AG08395 (cell line): ENCODE data around the gene ZC3H7A.
"Not testable (repeated sequence)": the region's sequence is repeated elsewhere in the genome, so short reads cannot be mapped to it uniquely, and the experiment has no call there.

Experiments used
- DNase-seq: peaks from one replicate; pipeline ENCODE4 v3.0.0; 2012; ENCODE audit warnings: mixed read lengths, low spot score

Gene ZC3H7A

DNA sequence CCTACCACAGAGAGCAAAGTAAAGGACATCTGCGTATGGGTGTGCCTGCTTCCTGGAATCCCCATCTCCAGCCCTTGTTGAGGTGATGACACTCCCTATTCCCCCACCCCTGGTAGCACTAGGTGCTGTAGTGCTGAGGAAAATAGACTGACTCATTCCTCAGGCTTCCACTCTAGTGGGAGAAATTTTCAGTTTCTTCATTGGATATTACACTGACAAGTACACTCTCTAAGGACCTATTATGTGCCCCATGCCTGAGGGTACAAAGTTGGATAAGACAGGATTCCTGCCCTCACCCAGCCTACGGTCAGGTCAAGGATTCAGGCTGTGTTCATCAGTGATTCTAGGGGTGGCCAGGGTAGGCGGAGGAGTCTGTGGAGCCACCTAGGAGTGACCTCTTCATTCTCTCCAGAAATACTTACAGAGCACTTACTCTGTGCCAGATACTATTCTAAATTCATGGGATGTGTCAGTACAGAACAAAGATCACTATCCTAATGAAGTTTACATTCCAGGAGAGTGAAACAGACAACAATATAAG lies 4.5 kb upstream of the ZC3H7A start:
- DNase-seq: peak; percentile 27

DNA sequence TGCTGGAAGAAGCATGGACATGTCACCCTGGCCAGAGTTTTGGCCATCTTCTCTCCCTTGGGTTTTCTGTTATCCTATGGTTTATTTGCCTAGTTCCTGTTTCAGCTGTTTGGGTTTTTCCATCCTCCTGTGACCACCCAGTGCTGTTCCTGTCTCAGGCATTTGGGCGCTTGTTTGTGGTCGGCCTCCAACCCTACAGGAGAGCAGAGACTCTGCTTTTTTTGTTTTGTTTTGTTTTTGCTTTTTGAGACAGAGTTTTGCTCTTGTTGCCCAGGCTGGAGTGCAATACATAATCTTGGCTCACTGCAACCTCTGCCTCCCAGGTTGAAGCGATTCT lies 3.3 kb upstream of the ZC3H7A start:
- DNase-seq: no peak

DNA sequence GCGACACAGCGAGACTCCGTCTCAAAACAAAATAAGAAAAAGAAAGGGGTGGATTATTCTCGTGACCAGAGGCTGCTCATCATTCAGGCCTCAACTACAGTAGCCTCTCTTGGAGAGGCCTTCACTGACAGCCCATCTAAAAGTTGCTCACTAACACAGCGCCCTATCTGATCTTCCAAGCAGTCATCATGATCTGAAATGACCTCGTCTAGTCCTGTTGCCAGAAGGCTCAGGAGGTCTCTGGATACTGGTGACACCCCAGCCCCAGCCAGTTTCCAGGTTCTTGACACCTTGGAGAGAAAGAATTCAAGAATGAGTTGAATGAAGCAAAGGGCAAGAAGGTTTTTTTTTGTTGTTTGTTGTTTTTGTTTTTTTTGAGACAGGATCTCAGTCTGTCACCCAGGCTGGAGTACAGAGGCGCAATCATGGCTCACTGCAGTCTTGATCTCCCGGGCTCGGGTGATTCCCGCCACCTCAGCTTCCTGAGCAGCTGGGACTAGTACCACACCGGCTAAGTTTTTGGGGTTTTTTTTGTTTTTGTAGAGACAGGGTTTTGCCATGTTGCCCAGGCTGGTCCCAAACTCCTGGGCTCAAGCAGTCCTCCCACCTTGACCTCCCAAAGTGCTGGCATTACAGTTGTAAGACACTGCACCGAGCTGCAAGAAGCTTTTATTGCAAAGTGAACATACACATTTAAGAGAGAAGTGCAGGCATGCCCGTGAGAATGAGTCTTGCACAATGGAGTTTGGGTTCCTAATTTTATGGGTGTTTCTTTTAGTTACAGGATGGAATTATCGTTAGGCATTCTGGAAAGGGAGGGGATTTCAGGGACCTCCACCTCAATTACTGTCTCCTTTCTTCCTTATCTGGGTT lies 2.7 kb upstream of the ZC3H7A start:
- DNase-seq: no peak

DNA sequence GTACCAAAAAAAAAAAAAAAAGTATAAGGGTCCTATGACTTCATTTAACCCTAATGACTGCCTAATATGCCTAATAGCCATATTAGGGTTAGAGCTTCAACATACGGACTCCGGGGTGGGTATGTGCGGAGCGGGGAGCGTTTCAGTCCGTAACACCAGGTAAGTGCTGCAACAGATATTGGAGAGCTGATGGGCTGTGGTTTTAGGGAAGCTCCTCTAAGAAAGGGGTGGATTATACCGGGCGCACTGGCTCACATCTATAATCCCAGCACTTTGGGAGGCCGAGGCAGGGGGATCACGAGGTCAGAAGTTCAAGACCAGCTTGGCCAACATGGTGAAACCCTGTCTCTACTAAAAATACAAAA lies 1.9 kb upstream of the ZC3H7A start:
- DNase-seq: no peak

DNA sequence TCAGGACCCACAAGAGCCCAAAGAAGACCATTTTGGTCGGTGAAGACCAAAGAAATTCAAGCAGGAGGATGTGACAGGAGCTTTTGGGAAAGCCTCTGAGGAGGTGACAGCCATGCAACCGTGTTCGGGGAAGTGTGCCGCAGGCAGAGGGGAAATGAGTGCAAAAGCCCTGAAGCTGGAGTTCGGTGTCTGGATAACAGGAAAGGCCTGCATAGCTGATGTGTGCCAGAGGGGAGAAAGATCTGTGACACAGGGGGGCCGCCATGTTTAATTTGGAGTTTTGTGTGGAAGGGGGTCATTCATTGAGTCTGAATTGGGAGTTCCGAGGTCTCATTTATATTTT lies 870 bp upstream of the ZC3H7A start:
- no peak for DNase-seq

DNA sequence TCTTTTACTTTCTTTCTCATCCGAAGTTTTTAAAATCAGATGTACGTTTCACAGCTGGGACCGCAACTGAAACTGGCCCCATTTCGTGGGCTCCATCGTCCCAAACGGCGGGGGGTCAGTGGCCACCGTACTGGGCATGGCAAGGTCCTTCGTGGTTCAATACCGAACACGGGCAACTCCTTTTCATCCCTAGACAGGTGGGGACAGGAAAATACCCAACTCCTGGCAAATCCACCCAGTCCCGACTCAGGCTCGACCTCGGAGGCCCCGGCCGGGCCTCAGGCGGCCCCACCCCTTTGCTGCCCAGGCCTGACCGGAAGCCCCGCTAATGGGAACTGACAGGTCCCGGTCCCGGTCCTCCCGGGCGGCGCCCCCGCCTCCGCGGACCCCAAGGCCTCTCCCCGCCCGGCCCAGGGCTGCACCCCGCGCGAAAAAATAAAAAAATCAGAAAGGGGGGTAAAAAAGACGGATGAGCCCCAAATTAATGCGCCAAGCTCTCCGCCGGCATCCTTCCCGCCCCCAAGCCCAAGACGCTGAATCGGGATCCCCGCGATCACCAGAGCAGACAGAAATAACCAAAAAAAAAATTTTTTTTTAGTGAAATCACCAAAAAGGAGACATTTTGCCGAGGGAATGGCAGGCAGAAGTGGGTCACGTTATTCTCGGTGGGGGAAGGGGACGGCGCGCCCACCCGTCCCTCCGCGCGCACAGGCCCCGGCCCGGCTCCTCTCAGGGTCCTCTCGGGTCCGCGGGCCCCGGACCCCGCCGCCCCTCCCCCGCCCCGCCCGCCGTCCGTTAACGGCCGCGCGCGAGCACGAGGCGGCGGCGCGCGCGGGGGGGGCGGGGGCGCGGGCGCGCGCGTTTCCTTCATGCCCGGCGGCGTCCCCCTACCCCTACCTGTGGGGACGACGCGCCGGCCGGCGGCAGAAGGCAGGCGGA lies 562 bp downstream of the ZC3H7A start:
- peak; percentile 56 for DNase-seq

DNA sequence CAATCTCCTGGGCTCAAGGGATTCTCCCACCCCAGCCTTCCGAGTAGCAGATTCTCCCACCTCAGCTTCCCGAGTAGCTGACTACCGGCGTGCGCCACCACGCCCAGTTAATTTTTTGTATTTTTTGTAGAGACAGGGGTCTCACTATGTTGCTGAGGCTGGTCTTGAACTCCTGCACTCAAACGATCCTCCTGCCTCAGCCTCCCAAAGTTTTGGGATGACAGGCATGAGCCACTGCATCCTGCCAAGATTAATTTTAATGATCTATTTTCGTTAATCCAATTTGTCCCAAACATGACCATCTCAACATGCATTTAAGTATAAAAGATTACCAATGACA lies 1.2 kb downstream of the ZC3H7A start:
- no peak for DNase-seq

DNA sequence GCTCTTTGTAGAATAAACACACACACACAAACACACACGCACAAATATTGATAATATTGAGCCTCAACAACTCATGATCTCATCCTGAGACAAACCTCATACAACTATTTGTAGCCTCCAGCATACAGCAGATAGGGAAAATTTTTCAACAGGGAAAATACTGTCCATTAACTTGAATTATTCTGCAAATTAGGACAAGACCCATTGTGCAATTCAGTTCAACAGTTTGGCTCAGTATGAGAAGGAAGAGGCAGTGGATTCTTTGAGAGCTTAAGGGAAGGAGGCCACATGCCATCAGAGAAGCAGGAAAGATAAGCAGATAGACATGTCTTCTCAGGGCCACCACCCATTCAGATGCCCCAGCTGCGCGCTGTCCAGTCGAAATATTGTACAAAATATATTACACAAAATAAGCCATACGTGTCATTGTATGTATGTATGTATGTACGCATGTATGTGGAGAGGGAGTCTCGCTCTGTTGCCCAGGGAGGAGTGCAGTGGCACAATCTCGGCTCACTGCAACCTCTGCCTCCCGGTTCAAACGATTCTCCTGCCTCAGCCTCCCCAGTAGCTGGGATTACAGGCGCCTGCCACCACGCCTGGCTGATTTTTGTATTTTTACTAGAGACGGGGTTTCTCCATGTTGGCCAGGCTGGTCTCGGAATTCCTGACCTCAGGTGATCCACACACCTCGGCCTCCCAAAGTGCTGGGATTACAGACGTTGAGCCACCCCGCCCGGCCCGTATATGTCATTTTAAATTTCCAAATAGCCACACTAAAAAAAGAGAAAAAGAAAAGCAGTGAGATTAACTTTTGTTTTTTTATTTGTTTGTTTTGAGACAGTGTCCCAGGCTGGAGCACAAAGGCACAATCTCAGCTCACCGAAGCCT lies 1.8 kb downstream of the ZC3H7A start:
- DNase-seq: peak; percentile 29

DNA sequence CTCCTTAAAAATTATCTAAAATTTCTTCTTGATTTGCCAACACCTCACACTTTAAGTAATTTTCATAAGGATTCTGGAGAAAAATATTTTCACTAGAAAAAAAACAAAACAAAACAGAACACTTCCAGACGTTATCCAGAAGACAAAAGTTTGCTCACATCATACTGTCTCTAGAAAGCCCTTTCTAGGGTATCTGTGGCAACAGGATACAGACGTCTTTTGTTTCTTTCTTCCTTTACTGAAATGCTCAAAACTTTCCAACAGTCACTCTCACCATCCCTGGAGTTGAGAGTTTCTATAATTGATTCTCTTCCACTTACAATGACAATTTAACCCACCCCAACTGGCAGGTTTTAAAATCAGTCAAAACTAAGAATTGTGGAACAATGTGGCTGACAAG lies 2.6 kb downstream of the ZC3H7A start:
- no peak for DNase-seq

DNA sequence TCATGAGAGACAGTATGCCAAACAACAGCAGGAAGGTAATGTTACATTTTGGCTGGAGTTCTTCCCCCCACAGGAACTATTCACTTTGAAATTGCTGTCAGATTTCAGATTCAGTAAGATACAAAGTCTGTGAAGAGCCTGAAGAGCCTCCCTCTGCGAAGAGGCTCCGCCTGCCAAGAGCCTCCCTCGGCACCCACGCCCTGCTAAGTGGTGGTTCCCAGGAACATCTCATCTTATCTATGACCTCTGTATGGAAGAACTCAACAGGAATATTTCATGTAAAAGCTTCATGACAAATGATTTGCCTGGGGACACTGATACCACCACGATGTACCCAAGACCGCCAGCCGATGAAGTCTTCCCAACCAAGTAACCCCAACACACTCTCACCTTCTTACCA lies 3.2 kb downstream of the ZC3H7A start:
- DNase-seq: no peak

DNA sequence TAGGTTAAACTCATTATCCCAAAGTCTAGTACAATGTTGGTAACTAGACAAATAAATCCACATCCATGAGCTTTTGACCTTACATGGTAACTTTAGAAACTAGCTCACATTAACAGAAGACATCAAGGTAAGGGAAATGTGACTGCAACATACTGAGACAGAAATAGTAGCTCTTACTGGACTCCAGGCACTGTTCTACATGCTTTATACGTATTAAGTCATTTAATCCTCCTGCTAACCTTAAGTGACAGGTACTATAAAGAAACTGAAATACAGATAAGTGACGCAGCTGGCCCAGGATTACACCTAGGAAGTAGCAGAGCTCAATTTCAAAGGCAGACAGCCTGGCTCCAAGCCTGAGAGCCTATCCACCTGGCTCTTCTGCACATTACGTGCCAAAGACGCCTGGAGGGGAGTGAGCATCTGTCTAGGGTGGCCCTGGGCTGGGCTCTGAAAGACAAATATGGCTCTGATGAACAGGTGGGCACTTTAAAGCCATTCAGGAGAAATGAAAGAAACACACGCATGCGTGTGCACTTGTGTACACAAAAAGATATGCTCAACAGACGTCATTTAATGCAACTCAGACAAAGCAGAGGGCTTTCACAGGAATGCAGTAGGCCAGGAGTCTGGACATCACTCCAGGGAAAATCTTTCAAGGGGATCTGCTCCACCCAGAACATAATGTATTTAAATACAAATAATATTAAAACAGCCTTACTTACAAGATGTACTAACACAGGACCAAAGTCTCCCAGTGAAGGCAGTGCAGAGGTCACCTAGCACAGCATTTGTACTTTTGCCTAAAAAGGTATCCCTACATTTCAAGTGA lies 4.4 kb downstream of the ZC3H7A start:
- no peak for DNase-seq

DNA sequence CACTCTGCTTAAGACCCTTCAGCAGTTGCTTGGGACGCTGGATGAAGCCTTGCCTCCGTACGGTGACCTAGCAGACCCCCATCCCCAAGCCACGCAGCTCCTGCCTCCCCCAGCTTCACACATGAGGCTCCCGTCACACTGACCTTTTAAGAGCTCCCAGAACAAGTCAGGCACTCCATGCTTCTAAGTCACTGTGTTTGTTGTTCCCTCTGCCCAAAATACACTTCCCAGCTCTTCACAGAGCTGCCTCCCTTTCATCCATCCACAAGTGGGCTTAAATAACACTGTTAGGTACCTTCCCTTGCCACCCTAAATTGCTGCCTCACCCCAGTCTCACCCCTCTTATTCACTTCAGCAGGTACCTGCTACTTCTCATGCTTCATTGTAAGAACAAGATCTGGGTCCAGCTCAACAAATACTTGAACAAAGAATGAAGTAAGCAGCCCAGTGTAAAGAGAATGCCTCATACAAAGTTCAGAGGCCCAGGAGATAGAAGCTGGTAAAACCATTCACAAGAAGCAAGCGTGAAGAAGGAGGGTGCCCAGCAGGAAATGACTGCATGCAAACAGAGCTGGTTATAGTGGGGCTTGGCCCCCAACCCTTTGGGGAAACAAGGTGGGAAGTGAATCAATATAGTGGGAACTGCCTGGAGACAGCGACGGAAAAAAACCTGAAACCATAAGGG lies 5.8 kb downstream of the ZC3H7A start:
- DNase-seq: no peak

DNA sequence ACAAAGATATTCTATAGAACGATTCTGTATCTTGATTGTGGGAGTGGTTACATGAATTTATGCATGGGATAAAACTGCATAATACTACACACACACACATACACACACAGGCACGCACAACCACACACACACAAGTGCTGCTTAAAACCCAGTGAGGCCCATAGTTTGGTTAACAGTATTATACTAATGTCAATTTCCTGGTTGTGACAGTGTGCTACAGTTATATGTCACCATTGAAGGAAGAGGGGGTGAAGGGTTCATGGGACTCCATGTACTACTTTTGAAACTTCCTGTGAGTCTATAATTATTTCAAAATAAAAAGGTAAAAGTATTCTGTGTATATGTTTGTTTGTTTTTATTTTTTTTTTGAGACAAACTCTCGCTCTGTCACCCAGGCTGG lies 8.1 kb downstream of the ZC3H7A start:
- DNase-seq: no peak

DNA sequence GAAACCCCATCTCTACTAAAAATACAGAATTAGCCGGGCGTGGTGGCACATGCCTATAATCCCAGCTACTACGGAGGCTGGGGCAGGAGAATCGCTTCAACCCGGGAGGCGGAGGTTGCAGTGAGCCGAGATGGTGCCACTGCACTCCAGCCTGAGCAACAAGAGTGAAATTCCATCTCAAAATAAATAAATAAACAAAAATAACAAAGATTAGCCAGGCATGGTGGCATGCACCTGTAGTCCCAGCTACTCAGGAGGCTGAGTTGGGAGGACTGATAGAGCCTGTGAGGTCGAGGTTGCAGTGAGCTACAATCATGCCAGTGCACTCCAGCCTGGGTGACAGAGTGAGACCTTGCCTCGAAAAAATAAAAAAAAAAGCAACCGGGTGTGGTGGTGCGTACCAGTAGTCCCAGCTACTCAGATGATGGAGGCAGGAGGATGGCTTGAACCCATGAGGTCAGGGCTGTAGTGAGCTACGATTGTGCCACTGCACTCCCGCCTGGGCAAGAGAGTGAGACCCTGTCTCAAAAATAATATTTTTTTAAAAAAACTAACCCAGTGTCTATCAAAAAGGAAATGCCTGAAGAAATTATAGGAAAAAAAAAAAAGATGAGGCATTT lies 12.0 kb downstream of the ZC3H7A start:
- DNase-seq: not testable (repeated sequence)

DNA sequence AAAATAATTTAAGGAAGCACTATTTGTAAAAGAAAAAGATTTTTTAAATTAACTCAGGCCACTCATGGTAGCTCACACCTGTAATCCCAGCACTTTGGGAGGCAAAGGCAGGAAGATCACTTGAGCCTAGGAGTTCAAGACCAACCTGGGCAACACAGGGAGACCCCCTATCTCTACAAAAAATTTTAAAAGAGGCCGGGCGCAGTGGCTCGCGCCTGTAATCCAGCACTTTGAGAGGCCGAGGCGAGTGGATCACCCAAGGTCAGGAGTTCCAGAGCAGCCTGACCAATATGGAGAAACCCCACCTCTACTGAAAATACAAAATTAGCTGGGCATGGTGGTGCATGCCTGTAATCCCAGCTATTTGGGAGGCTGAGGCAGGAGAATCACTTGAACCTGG lies 12.7 kb downstream of the ZC3H7A start:
- DNase-seq: not testable (repeated sequence)

DNA sequence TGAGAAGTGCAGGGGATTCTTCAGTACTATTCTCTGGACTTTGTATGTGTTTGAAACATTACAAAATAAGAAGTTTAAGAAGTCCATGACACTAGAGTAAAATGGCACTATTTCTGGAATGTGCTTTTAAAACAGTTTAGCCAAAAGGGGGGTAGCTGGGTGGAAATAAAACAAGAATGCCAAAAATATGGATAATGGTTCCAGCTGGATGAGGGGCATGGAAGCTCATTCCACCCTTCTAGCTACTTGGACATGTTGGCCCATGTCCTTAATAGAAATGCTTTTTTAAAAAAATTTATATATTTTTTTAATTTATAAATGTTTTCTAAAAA lies 13.1 kb downstream of the ZC3H7A start:
- DNase-seq: peak; percentile 27

DNA sequence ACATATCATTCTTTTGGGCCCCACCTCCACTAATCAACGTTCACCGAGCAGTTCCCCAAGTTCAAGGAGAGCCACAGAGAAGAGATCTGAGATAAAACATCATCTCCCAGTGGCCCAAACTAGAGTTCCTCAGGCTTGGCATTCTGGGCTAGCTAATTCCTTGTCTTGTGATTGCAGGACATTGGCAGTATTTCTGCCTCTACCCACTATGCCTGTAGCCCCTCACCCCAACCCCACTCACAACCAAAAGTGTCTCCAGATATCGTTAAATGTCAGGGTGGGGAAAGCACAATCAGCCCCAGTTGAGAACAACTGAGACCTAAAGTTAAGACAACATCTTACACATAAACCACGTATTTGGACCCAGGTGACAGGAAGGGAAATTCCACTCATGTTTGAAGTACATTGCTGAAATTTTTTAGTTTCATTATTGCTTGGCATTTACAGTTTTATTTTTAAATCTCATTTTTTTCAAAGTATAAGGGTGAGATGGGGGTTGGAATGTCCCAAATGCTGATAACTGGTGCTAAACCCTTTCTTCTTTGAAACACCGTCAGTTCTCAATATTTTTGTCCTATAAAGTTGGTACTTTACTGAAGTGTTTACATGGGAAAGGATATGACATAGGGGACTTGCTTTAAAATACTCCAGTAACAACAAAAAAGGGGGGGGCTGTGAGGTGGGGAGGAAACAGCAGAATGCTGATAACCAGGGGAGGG lies 13.6 kb downstream of the ZC3H7A start:
- DNase-seq: peak; percentile 16

DNA sequence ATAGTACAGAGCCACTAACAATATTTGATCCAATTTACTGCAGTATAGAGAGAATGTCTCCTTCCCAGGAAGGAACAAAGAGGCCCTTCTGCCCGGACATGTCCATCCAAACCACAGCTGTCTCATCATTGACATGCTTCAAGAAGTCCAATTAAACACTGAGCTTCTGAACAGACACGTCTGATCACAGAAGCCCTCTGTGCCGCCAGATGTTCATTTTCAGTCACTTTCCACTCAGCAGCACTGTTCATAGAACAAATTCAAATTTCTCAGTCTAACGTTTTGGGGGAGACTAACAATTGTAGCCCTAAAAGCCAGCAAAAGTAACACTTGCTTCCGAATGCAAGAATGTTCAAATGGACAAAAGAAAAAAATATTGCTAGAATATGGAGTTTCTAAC lies 15.3 kb downstream of the ZC3H7A start:
- peak; percentile 12 for DNase-seq

DNA sequence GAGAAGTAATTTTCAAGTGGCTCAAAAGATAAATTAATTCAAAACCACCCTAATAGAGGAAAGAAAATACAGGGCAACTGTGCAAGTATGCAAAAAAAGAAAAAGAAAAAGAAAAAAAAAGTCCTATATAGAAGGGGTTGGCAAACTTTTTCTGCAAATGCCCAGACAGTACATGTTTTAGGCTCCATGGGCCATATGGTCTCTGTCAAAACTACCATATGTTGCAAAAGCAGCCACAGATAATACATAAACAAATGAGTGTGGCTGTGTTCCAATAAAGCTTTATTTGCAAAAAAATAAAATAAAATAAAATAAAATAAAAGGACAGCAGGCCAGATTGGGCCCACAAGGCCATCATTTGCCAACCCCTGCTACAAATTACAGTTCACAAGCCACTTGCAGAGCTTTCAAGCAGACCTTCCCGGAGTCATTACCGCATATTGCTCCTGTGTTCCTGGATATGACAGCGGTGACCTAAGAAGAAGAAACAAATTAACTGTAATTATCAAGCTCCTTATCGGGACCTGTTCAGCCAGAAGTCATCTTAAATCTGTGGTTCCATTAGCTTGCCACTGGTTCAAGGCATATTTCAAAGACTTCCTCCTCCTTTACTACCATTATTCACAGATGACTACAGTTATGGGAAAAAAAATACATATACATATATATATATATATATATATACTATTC lies 15.9 kb downstream of the ZC3H7A start:
- DNase-seq: no peak
